HepG2 (cell line): Measurements from ENCODE around the gene TBX3. TPM values are rescaled to one million over a fixed set of nuclear protein-coding genes. Genes with fewer than 3 reads are reported as not detected.
A peak's percentile ranks its signal among the peaks of the same experiment; 100 is the strongest.

Source experiments
- ASH2L ChIP-seq: fragments of 300-600, 200-600 bp; sonication (generic); IDR thresholded peaks from 2 replicates; pipeline ENCODE4 v1.7.0; 2017; ENCODE audit warnings: low read depth, mild to moderate bottlenecking, moderate library complexity, mixed read lengths, low read length; ENCODE audit not compliant: insufficient read length
- HES4 ChIP-seq: sonication (generic); formaldehyde crosslinking; IDR thresholded peaks from 2 replicates; pipeline ENCODE4 v1.9.0; 2021; ENCODE audit warnings: mild to moderate bottlenecking, missing genetic modification reagents, borderline replicate concordance
- HOXA9 ChIP-seq: sonication (generic); formaldehyde crosslinking; IDR thresholded peaks from 2 replicates; pipeline ENCODE4 v1.8.1; 2022; ENCODE audit warnings: missing genetic modification reagents, mild to moderate bottlenecking, moderate library complexity, borderline replicate concordance
- PATZ1 ChIP-seq: sonication (generic); formaldehyde crosslinking; IDR thresholded peaks from 2 replicates; pipeline ENCODE4 v1.4.0; 2020; ENCODE audit warnings: missing genetic modification reagents
- PCBP1 ChIP-seq: fragments of 200-400 bp; formaldehyde crosslinking; IDR thresholded peaks from 2 replicates; pipeline ENCODE4 v1.6.1; 2017; ENCODE audit warnings: mild to moderate bottlenecking, low read depth, low read length, borderline replicate concordance
- PHB2 ChIP-seq: fragments of 450-650 bp; IDR thresholded peaks from 2 replicates; pipeline ENCODE4 v1.6.1; 2018; ENCODE audit not compliant: partially characterized antibody
- PITX1 ChIP-seq: sonication (generic); formaldehyde crosslinking; IDR thresholded peaks from 2 replicates; pipeline ENCODE4 v1.5.1; 2020; ENCODE audit warnings: mild to moderate bottlenecking, missing genetic modification reagents
- RFX5 ChIP-seq: IDR thresholded peaks from 2 replicates; pipeline ENCODE4 v1.6.1; 2011; ENCODE audit warnings: low read depth, low read length, improper control_type of control experiment
- SAP130 ChIP-seq: IDR thresholded peaks from 2 replicates; pipeline ENCODE4 v1.6.1; 2016; ENCODE audit warnings: low read depth
- SKI ChIP-seq: fragments of 450-650 bp; IDR thresholded peaks from one replicate; pipeline ENCODE4 v1.6.1; 2018; ENCODE audit warnings: mild to moderate bottlenecking; ENCODE audit not compliant: partially characterized antibody
- SNAPC2 ChIP-seq: sonication (generic); formaldehyde crosslinking; IDR thresholded peaks from 2 replicates; pipeline ENCODE4 v1.8.1; 2022; ENCODE audit warnings: mild to moderate bottlenecking, missing genetic modification reagents
- UBTF ChIP-seq: sonication (generic); formaldehyde crosslinking; IDR thresholded peaks from 2 replicates; pipeline ENCODE4 v1.4.0; 2020; ENCODE audit warnings: mild to moderate bottlenecking, missing genetic modification reagents
- ZNF441 ChIP-seq: sonication (generic); formaldehyde crosslinking; IDR thresholded peaks from 2 replicates; pipeline ENCODE4 v1.7.0; 2021; ENCODE audit warnings: missing genetic modification reagents, borderline replicate concordance
- ZNF446 ChIP-seq: sonication (generic); formaldehyde crosslinking; IDR thresholded peaks from 2 replicates; pipeline ENCODE4 v1.5.0; 2020; ENCODE audit warnings: mild to moderate bottlenecking, missing genetic modification reagents
- ZNF839 ChIP-seq: sonication (generic); formaldehyde crosslinking; IDR thresholded peaks from 2 replicates; pipeline ENCODE4 v1.4.0; 2020; ENCODE audit warnings: missing genetic modification reagents, mild to moderate bottlenecking, borderline replicate concordance
- polyA plus RNA-seq, 8 experiments: library from polyadenylated mRNA; depleted of rRNA in 3 of 8; stranded (reverse) in 7 of 8; unstranded in 1 of 8; fragments of >200 nt; fragmentation: Illumina TruSeq in 4 of 8; extraction: Trizol in 4 of 8; gene quantifications; 2 replicates each; pipeline versions ENCODE4 v1.2.1 to v1.2.3, GENCODE V29; 2011 to 2016; ENCODE audit warnings: low read depth in 4 of 8, missing spikeins in 1 of 8, mixed read lengths in 1 of 8; ENCODE audit not compliant: insufficient read depth in 1 of 8
- total RNA-seq, 5 experiments: library from RNA; depleted of rRNA; stranded (reverse); fragments of >200 nt; fragmentation: Illumina TruSeq; extraction: Trizol; gene quantifications; 2 replicates each; pipeline ENCODE4 v1.2.3, GENCODE V29; 2016; ENCODE audit warnings: low read depth in 1 of 5
- TF ChIP-seq, protein P1 (sequence below): sonication (generic); formaldehyde crosslinking; IDR thresholded peaks from 2 replicates; pipeline ENCODE4 v1.5.0; 2020; ENCODE audit warnings: mild to moderate bottlenecking, missing genetic modification reagents
- TF ChIP-seq, protein P2 (sequence below): sonication (generic); formaldehyde crosslinking; IDR thresholded peaks from 2 replicates; pipeline ENCODE4 v1.9.0; 2022; ENCODE audit warnings: missing genetic modification reagents, mild to moderate bottlenecking, borderline replicate concordance

Gene TBX3
- total and polyA plus RNA-seq, 2 of the 13 experiments (the other 11 are each of a cell fraction or from before 2014, with no cell fraction given): 27.1 to 42.4 TPM

- TF ChIP-seq PITX1 (CRISPR knock-in tag) (peak; percentile 95), PHB2 (no peak), RFX5 (no peak), HOXA9 (CRISPR knock-in tag) (no peak), SNAPC2 (CRISPR knock-in tag) (no peak), SKI (peak; percentile 87), ZNF446 (CRISPR knock-in tag) (no peak), ASH2L (peak; percentile 35), ZNF839 (CRISPR knock-in tag) (no peak), ZNF441 (CRISPR knock-in tag) (no peak; the same call in 1 of the 2 replicates), UBTF (CRISPR knock-in tag) (peak; percentile 38), PATZ1 (CRISPR knock-in tag) (peak; percentile 93), SAP130 (CRISPR knock-in tag) (peak; percentile 80), PCBP1 (no peak), HES4 (CRISPR knock-in tag) (no peak)
- TF ChIP-seq, protein P1, sequence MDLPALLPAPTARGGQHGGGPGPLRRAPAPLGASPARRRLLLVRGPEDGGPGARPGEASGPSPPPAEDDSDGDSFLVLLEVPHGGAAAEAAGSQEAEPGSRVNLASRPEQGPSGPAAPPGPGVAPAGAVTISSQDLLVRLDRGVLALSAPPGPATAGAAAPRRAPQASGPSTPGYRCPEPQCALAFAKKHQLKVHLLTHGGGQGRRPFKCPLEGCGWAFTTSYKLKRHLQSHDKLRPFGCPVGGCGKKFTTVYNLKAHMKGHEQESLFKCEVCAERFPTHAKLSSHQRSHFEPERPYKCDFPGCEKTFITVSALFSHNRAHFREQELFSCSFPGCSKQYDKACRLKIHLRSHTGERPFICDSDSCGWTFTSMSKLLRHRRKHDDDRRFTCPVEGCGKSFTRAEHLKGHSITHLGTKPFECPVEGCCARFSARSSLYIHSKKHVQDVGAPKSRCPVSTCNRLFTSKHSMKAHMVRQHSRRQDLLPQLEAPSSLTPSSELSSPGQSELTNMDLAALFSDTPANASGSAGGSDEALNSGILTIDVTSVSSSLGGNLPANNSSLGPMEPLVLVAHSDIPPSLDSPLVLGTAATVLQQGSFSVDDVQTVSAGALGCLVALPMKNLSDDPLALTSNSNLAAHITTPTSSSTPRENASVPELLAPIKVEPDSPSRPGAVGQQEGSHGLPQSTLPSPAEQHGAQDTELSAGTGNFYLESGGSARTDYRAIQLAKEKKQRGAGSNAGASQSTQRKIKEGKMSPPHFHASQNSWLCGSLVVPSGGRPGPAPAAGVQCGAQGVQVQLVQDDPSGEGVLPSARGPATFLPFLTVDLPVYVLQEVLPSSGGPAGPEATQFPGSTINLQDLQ (CRISPR knock-in tag): peak; percentile 78; the same call in 1 of the 2 replicates
- TF ChIP-seq, protein P2, sequence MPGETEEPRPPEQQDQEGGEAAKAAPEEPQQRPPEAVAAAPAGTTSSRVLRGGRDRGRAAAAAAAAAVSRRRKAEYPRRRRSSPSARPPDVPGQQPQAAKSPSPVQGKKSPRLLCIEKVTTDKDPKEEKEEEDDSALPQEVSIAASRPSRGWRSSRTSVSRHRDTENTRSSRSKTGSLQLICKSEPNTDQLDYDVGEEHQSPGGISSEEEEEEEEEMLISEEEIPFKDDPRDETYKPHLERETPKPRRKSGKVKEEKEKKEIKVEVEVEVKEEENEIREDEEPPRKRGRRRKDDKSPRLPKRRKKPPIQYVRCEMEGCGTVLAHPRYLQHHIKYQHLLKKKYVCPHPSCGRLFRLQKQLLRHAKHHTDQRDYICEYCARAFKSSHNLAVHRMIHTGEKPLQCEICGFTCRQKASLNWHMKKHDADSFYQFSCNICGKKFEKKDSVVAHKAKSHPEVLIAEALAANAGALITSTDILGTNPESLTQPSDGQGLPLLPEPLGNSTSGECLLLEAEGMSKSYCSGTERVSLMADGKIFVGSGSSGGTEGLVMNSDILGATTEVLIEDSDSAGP: no peak
These were observed 27.8 kb downstream of the TBX3 start (continued) for GRCh38 chr12:114655934-114656749.
